Hematopoietic multipotent progenitor cell treated with erythropoietin and hydrocortisone succinate and interleukin-3 and kit ligand, for 6 days (in vitro differentiated cells): ENCODE measurements around the gene FBF1.
A peak's percentile ranks its signal among the peaks of the same experiment; 100 is the strongest.
"Not testable (repeated sequence)": the region's sequence is repeated elsewhere in the genome, so short reads cannot be mapped to it uniquely, and the experiment has no call there.

ENCODE experiments used
- DNase-seq: peaks from one replicate; pipeline ENCODE4 v3.0.0-alpha.2; 2015

FBF1 gene

DNA sequence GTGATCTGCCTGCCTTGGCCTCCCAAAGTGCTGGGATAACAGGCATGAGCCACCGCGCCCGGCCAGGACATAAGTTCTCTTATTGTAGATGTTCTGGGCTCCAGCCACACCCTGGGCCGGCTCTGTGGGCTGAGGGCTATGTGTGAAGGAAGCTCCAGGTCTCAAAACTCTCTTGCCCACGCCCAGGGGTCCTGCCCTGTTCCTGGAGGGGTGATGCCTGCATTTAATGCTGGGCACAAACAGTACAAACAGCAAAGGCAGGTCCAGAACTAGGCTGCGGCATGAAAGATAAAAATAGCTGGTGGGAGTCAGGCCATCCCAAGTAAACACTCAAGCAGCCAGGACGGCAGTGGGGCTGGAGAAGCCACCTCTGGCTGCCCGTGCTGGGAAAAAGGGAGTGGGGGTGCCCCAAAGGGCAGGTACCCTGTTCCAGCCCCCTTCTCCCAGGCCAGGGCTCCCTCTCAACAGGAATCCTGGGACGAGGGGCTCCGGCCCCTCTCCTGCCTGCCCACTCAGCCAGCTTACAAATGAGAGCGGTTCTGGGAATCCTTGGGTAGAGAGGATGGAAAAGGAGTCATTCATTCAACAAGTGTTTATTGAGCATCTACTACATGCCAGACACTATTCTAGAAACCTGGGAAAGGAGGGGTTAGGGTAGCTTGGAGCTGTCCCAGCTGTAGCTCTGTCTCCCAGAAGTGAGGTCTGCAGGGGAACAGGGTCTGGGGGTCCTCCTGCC lies 67.1 kb downstream of the FBF1 start:
- no peak for DNase-seq

- peak; percentile 72 for DNase-seq
These were observed 68.1 kb downstream of the FBF1 start for GRCh38 chr17:75872434-75873351.

DNA sequence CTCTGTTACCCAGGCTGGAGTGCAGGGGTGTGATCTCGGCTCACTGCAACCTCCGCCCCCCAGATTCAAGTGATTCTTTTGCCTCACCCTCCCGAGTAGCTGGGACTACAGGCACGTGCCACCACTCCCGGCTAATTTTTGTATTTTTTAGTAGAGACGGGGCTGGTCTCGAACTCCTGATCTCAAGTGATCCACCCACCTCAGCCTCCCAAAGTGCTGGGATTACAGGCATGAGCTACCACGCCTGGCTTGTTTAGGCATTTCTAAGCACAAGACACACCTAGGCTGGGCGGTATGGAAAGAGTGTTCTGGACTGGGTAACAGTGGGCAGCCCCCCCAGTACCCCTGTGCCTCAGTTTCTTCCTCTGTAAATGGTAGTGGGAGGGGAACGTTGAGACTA lies 70.6 kb downstream of the FBF1 start:
- DNase-seq, result not testable (repeated sequence)

DNA sequence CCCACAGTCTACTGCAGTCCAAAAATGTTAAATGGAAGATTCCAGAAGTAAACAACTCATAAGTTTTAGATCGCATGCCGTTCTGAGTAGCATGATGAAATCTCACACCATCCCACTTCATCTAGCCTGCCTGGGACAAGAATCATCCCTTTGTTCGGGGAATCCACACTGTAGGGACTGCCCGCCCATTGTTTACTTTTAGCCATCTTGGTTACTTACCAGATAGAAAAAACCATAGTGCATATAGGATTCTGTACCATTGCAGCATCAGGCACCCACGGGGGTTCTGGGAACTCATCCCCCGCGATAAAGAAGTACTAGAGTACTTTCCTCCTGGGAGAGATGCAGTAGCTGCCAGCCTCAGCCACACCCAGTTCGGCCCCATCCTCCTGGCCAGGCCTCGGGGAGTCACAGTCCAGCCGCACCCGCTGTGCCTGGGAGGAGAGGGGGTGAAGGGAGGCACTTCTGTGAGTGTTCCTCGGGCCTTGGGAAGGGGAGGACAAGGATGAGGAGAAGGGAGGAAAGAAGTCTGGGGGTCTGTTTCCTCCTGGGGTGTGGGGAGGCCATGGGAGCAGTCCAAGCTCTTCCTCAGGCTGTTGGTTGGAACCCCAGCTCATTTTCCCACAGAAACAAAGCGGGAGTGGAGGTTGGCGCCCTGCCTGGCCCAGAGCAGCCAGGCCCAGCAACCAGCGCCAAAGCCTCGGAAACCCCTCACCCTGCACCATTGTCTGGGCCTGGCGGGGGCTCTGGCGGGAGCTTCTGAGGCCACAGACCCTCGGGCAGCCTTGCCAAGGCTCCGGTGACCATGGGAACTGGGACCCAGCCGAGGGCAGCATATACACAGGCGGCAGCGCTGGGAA lies 71.3 kb downstream of the FBF1 start:
- DNase-seq, result no peak

DNA sequence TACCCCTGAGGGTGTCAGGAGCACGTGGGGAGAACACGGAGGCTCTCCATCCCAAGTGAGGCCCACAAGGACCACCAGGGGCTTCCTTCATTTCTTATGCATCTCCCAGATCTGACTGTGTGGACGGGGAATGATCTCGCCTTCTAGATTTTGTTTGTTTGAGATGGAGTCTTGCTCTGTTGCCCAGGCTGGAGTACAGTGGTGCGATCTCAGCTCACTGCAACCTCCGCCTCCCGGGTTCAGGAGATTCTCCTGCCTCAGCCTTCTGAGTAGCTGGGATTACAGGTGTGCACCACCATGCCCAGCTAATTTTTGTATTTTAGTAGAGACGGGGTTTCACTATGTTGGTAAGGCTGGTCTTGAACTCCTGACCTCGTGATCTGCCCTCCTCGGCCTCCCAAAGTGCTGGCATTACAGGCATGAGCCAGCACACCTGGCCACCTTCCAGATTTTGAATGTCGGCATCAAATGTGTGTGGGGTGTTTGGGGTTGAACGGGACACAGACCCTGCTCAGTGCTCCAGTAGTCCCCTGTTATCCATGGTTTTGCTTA lies 72.0 kb downstream of the FBF1 start:
- not testable (repeated sequence) for DNase-seq

DNA sequence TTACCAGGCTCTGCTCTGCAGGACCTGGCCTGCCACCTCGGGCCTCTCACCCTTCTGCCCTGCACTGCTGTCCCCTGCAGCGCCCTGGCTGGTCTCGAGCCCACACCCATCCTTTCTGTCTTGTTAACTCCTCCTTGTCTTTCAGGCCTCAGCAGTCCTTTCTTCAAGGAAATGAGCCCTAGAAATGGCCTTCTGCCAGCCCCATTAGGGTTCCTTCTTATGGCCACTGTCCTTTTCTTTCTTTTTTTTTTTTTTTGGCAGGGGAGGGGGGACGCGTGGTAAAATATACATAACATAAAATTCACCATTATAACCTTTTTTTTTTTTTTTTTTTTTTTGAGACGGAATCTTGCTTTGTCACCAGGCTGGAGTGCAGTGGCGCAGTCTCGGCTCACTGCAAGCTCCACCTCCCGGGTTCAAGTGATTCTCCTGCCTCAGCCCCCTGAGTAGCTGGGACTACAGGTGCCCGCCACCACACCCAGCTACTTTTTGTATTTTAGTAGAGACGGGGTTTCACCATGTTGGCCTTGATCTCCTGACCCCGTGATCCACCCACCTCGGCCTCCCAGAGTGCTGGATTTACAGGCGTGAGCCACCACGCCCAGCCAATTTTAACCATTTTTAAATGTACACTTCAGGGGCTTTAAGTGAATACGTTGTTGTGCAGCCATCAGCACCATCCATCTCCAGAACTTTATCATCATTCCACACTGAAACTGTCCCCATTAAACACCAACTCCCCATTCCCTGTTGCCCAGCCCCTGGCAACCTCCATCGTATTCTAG lies 75.2 kb downstream of the FBF1 start:
- not testable (repeated sequence) for DNase-seq

DNA sequence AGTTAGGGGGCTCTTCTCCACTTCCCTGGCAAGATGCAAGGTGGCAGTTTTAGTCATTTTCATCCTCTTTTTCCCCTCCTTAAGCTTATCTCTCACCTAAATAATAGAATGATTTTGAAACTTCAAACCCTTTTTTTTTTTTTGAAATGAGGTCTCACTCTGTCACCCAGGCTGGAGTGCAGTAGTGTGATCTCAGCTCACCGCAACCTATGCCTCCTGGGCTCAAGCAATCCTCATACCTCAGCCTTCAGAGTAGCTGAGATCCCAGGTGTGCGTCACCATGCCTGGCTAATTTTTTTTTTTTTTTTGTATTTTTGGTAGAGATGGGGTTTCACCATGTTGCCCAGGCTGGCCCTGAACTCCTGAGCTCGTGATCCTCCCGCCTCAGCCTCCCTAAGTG lies 76.0 kb downstream of the FBF1 start:
- DNase-seq, result not testable (repeated sequence)

- peak; percentile 72 for DNase-seq
These were observed 76.4 kb downstream of the FBF1 start for GRCh38 chr17:75864448-75864871.

GRCh38 chr17:75861927-75862317 lies 78.9 kb downstream of the FBF1 start:
- DNase-seq, result no peak
